Midbrain (tissue), 1 donor: ENCODE data around the gene PHLDB3.
A peak's percentile ranks its signal among the peaks of the same experiment; 100 is the strongest.
"Not testable (repeated sequence)": the region's sequence is repeated elsewhere in the genome, so short reads cannot be mapped to it uniquely, and the experiment has no call there.

ENCODE experiments used
- DNase-seq: peaks from one replicate; lab custom pipeline; 2025; lab: John Stamatoyannopoulos, UW

PHLDB3 gene

GRCh38 chr19:43527860-43528622 lies 23.5 kb upstream of the PHLDB3 start:
- no peak for DNase-seq

DNA sequence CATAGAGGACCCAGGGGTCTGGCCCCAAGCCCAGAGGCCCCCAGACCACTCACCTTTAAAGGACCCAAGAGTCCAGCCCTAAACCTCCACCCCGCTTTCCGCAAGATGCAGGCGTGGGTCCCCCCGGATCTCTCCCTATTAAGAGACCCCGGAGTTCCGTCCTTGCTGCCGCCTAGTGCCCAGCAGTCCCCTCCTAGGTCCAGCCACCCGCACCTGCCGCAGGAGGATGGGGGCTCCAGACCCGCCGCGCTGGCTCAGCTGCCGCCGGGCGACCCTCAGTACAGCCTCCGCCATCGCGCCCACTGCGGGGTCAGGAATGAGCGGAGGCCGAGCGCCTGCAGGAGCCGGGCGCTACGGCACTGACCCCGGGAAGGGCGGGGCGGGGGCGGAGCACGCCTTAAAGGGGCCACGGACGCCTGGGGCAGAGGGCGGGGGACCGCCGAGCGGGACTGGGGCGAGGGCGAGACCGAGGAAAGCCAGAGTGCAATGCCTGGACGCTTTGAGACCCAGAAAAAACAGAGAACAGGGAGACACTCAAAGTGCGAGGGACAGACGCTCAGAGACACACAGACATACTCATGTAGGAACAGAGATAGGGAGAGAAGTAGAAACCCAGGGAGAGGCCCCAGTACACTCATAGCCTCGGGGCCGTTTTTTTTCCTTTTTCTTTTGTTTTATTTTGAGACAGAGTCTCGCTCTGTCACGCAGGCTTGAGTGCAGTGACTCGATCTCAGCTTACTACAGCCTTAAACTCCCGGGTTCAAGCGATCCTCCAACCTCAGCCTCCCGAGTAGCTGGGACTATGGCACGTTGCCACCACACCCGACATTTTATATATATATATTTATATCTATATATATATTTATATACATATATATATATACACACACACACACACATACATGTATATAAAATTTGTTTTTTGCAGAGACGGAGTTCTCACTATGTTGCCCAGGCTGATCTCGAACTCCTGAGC lies 22.6 kb upstream of the PHLDB3 start, which contains the start of gene ETHE1:
Gene ETHE1, minus strand, starts transcription at position 318 of the 976 bp plus-strand sequence. Its CDS starts 24 bp downstream, at position 294.
- DNase-seq: peak; percentile 72

- DNase-seq: no peak
These were observed 21.6 kb upstream of the PHLDB3 start for GRCh38 chr19:43525836-43526771.

- peak; percentile 19 for DNase-seq
These were observed 20.6 kb upstream of the PHLDB3 start for GRCh38 chr19:43524922-43525835.

GRCh38 chr19:43523696-43524095 lies 19.1 kb upstream of the PHLDB3 start:
- not testable (repeated sequence) for DNase-seq

DNA sequence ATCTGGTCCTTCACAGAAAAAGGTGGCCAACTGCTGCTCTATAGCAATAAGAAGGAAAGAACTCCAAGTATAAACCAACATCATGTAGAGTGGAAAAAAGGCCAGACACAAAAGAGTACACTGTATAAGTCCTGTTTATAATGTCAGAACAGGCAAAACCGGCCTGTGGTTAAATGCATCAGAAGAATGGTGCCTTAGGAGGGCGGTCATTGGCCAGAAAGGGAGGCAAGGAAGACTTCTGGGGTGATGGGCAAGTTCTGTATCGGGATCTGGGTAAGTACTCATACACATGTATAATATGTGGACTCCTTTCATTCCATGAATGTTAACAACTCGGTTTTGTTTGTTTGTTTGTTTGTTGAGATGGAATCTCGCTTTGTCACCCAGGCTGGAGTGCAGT lies 18.4 kb upstream of the PHLDB3 start:
- DNase-seq: no peak

DNA sequence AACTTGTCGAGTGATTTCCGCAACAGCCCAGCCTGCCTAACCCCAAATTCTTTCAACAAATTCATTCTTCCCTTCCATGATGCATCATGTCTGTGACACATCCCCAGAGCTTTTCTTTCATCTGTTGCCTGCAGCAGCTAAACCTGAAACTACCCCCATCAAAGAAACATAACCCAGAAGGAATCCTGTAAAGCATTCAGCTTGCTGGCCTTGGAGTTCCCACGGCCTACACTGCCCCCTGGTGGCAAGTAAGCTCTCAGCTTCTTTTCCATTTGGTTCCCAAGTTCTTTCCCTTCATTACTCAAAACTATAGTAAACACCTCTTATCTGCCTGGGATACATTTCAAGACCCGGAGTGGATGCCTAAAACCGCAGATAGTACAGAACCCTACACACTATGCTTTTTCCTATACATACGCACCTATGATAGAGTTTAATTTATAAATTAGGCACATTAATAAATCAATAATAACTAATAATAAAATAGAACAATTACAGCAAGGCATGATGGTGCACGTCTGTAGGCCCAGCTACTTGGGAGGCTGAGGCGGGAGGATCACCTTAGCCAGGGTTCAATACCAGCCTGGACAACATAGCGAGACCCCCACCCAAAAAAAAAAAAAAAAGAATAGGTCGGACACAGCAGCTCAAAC lies 15.0 kb upstream of the PHLDB3 start:
- peak; percentile 80 for DNase-seq

GRCh38 chr19:43518051-43518450 lies 13.5 kb upstream of the PHLDB3 start:
- DNase-seq: no peak

DNA sequence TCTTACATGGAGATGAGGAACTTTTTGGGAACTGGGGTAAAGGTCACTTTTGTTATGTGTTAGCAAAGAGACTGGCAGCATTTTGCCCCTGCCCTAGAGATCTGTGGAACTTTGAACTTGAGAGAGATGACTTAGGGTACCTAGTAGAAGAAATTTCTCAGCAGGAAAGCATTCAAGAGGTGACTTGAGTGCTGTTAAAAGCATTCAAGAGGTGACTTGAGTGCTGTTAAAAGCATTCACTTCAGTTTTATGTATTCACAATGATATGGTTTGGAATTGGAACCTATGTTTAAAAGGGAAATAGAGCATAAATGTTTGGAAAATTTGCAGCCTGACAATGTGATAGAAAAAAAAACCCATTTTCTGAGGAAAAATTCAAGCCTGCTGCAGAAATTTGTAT lies 7.9 kb upstream of the PHLDB3 start:
- DNase-seq: not testable (repeated sequence)

DNA sequence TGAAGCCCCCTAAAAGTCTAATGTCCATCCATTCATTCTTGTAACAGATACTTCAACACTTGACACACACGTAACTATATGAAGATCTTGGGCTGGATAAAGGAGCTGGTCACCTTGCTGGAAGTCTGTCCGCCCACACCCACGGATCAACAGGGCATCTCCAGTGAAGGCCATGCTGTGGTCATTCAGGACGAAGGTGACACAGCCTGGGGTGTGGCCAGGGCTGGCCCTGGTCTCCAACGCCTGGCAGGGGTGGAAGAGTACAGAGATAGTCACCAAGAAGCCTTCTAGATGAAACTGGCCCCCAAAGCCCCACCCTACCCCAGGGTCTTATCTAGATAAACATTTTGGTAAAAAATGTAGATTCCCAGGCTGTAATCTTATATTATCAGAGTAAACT lies 6.8 kb upstream of the PHLDB3 start:
- DNase-seq: no peak

DNA sequence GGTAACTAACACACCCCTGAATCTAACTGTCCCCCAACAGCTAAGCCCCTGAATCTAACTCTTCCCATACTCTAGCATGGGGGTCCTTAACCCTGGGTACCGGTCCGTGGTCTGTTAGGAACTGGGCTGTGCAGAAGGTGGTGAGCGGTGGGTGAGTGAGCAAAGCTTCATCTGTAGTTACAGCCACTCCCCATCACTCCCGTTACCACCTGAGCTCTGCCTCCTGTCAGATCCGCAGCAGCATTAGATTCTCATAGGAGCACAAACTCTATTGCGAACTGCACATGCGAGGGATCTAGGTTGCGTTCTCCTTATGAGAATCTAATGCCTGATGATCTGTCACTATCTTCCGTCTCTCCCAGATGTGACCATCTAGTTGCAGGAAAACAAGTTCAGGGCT lies 6.2 kb upstream of the PHLDB3 start:
- no peak for DNase-seq

DNA sequence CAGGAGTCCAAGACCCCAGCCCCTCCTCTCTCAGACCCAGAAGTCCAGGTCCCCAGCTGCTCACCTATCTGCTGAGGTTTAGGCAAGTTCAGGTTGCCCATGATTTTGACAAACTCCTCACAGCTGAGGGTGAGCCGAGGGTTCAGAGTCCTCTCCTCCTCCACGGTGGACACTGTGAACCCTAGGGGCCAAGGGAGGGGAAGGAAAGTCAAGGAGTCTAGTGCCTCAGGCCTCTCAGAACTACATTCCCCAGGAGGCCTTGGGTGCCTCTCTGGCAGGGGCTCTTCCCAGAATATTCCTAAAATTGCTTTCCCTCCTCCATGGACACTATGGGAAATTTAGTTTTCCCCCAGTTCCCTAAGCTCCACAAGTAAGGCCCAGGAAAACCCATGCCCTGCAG lies 3.3 kb upstream of the PHLDB3 start:
- DNase-seq: no peak

GRCh38 chr19:43506629-43507028 lies 2.1 kb upstream of the PHLDB3 start:
- no peak for DNase-seq

DNA sequence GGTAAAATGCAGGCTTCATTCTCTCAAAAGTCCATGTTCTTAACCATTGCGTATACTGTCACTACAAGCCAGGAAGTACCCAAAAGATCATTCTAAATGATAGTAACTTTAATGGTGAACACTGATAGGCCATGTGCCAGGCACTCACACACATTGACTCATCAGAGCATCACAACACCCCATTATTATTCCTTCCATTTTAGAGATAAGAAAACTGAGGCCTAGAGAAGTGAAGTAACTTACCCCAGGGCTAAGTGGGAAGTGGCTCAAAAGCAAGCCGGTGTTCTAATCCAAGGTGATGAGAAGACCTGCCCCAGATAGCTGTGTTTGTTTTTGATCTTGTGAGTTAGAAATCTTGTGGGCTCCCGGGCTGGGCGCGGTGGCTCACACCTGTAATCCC lies 1.4 kb upstream of the PHLDB3 start:
- no peak for DNase-seq

GRCh38 chr19:43505186-43505456 lies 575 bp upstream of the PHLDB3 start:
- no peak for DNase-seq

DNA sequence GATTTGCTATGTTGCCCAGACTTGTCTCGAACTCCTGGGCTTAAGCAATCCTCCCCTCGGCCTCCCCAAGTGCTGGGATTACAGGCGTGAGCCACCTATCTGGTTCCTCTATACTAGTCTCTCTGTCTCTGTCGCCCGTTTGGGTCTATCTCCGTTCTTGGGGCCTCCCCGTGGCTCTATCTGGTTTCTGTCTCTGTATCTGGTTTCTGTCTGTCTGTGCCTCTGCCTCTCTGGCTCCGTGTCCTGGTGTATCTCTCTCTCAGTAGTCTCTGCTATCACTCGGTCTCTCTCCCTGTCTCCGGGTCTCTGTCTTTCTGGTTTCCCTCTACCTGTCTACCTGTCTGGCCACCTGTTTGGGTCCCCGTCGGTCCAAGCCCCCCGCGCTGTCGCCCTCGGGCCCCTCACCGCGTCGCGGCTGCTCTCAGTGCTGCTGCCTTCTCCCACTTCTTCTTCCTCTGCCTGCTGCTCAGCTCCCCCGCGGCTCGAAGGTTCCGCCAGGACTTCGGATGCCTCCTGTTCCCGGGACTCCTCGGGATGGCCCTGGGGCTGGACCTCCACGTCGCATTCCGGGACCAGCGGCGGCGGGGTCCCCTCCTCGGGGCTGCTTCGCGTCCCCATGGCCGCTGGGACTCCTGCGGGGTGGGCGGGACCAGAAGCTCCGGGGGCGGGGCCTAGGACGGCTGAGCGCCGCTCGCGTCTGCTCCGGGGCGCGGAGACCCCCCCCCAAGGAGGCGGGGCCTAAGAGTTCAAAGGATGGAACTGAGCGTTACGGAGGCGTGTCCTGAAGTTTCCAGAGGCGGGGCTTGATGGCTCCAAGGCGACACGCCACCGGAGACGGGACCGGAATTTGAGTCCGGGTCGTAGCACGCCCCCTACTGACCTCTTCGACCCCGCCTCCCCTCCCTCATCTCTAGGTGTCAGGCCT lies 783 bp downstream of the PHLDB3 start:
- DNase-seq: peak; percentile 94

DNA sequence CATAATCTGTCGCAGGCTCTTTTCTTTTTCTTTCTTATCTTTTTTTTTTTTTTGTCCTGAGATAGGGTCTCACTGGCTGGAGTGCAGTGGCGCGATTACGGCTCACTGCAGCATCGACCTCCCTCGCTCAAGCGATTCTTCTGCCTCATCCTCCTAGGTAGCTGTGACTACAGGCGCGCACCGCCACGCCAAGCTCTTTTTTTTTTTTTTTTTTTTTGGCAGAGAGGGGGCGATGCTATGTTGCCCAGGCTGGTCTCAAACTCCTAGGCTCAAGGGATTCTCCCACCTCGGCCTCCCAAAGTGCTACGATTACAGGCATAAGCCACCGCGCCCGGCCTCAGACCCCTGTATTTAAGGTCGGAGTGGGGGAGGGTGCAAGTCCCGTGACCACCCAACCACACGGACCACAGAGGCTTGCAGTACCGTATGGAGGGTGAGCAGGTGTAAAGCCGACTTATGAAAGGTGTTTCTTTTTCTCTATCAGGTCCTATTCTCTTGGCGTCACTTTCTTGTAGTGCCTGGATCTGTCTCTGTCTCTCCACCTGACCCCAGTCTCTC lies 2.0 kb downstream of the PHLDB3 start:
- DNase-seq: no peak

GRCh38 chr19:43501661-43502418 lies 2.7 kb downstream of the PHLDB3 start:
- no peak for DNase-seq
